Right hindlimb (tissue), 1 donor: ENCODE data around the gene KAT2B.

Experiments used
- DNase-seq: peaks from one replicate; pipeline ENCODE4 v3.0.0-alpha.2; 2018

The KAT2B gene

DNA sequence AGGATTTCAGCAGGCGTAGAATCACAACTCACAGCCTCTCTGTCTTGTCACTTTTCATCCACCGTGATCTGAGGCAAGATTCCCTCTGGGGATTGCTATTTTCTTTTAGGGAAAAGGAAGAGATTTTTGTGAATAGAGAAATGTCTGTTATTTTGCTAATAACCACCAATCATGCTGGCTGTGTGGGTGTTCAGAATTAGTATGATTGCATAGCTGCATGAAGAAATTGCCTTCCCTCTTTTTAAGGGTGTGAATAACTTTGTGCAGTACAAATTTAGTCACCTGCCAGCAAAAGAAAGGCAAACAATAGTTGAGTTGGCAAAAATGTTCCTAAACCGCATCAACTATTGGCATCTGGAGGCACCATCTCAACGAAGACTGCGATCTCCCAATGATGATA, 60.8 kb downstream of the KAT2B start:
- no peak for DNase-seq

DNA sequence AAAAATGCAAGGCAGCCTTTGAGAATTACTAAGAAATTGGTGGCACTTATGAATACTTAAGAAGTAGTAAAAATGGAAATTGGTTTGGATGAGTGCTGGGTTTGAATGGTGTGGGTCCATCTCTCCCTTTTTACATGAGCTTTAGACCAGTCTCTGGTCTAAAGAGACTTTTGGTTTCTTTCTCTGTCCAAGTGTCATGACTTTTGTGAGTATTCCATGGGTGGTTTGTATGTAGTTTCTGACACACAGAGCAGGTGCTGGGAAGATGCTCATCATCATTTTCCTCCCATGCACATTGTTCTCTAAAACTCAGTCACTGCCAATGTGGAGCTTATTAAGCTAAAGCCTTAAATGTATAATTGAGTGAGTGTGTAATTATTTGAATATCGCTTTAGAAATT, 63.5 kb downstream of the KAT2B start:
- DNase-seq, result no peak

DNA sequence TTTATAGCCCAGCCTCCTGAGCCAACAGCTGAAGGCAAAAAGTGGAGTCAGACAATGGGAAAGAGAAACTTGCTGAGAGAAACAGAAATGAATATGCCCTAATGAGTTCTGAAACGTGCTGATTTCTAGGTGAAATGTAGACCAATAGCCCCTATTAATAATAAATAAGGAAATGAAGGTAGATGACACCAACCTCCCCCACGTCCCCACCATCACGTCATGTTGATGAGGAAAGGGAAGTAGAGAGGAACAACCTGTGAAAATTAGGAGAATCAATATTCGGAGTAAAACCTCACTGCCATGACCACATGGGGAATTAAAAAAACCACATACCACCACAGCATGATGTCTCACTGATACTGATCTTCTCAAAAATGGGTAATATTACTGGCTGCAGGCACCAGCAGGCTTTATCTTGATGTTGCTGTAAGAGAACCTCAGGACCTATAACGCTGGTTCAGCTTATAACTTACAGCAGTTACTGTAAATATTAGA, 64.0 kb downstream of the KAT2B start:
- no peak for DNase-seq

DNA sequence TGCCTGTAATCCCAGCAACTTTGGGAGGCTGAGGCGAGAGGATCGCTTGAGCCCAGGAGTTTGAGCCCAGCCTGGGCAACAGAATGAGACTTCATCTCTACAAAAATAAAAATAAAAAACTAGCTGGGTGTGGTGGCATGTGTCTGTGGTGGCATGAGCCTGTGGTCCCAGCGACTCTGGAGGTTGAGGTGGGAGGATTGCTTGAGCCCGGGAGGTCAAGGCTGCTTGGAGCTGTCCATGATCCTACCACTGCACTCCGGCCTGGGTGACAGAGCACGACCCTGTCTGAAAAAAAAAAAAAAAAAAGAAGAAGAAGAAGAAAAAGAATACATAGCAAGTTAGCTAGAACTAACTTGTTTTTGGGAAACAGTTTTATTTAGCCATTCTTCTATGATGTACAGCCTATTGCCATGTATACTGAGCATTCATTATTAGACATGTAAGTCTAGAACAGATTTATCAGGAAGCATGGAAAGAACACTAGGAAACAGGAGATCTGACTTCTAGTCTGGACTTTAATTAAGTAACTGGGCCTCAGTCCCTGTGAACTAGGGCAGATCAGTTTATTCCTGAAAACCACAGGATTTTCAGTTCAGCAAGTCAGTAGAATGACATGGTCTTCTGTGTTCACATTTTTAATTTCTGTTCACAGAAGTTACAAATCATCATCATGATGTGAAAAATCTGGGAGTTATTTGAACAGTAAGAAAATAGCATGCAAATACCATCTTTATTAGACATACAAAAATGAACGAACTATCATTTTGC, 65.5 kb downstream of the KAT2B start:
- no peak for DNase-seq

DNA sequence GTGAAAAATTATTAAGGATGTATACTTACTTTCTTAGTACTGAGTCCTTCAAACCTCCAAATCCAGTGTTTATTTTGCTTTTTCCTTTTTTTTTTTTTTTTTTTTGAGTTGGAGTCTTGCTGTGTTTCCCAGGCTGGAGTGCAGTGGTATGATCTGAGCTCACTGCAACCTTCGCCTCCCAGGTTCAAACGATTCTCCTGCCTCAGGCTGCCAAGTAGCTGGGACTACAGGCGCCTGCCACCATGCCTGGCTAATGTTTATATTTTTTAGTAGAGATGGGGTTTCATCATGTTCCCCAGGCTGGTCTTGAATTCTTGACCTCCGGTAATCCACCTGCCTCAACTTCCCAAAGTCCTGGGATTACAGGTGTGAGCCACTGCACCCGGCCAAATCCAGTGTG, 67.5 kb downstream of the KAT2B start:
- DNase-seq, result no peak

DNA sequence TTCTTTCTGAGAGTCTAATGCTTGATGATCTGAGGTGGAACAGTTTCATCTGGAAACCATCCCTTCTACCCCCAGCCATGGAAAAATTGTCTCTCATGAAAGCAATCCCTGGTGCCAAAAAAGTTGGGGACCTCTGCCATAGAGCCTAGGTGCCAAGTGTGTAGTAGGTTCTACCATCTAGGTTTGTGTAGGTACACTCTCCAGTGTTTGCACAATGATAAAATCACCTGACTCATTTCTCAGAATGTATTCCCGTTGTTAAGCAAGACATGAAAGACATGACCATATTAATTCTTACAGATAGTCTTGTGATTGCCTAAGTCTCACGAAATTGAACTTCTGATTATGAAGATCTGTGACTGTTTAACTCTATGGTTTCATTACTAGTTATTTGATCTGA, 68.6 kb downstream of the KAT2B start:
- DNase-seq, result no peak

DNA sequence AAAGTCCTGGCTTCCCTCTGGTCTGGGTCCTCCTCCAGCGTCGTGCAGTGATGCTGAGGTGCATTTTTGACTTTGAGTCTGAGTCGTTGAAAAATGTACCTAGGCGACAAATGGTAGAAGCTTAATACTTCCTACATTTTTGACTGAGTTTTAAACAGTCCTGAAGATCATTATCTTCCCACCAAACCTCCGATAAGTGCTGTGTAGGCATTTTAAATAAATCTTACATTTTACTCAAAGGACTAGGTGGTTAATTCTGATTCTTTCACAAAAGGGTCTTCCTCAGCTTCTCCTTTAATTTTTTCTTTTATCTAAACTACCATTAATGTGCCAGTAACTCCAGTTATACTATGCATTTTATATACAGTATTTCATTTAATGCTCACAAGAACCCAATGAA, 70.6 kb downstream of the KAT2B start:
- DNase-seq, result no peak

DNA sequence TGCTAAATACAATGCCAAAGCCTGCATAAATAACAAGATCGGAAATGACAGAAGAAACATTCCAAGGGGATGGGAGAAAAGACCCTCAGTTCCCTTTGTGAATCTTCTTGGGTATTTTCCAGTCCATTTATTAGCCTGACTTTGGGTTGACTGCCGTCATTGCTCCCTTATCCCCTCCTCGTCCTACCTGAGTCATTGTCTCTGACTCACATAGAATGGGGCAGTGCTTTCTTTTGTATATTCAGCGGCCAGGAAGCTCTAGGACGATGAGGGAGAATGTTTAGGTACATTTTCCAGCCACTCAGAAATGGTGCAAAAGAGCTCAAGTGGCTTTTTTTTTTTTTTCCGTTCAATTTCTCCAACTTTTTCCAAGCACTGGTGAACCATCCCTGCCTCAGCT, 71.6 kb downstream of the KAT2B start:
- DNase-seq, result no peak

DNA sequence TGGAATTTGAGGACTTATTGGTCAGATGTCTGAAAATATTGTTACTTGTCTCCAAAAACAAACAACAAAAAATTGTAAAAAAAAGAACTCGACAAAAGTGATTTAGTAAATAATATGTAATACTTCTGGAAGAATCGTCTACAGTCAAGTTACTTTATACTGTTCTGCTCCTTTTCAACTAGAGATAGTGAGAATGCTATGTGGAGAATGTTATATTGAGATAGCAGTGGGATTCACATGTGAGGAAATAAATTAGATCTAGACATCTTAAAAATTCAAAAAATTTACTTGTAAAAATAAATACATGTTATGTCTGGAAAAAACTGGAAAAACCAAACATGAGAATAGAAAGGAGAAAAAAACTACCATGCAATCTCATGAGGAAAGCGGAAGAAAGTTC, 80.8 kb downstream of the KAT2B start:
- DNase-seq, result no peak

DNA sequence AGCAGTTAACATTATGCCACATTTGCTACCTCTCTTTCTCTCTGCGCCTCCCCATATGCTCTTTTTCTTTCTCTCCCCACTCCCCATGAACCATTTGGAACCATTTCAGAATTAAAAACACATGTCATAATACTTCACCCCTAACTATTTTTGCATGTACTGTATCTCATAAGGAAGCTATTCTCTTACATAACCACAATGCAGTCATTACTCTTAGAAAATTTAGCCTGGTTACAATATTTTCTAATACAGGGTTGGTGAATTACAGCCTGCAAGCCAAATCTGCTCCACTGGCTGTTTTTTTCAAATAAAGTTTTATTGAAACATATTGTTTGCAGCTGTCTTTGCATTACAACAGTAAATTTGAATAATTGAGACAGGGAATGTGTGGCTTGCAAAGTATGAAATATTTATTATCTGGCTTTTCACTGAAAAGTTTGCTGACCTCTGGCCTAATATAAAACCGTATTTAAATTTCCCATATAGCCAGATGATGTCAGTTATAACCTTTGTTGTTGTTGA, 82.9 kb downstream of the KAT2B start:
- DNase-seq, result no peak

DNA sequence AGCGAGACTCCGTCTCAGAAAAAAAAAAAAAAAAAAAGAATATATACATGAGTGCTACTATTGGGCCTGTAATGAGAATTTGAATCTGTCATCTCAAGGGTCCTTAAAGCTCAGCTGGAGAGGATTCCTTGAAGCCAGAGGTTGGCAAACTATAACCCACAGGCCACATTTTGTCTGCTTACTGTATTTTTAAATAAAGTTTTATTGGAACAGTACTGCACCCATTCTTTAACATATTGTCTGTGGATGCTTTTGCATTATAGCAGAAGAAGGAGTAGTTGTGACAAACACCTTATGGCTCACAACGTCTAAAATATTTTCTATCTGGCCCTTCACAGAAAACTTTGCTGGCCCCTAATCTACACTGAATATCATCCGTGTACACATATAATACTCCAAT, 85.0 kb downstream of the KAT2B start:
- DNase-seq, result no peak

DNA sequence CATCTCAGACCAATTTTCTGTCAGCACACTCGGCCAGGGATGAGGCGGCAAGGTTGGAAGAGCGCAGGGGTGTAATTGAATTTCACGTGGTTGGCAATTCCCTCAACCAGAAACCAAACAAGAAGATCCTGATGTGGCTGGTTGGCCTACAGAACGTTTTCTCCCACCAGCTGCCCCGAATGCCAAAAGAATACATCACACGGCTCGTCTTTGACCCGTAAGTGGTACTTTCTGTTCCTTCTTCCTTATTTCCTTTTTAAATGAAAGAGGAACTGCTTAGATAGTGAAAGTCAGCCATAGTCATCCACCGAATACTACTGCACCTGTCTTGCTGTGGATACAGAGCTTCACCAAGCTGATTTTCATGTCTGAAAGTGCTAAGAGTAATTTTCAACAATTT, 85.7 kb downstream of the KAT2B start:
- DNase-seq, result peak; percentile 42

DNA sequence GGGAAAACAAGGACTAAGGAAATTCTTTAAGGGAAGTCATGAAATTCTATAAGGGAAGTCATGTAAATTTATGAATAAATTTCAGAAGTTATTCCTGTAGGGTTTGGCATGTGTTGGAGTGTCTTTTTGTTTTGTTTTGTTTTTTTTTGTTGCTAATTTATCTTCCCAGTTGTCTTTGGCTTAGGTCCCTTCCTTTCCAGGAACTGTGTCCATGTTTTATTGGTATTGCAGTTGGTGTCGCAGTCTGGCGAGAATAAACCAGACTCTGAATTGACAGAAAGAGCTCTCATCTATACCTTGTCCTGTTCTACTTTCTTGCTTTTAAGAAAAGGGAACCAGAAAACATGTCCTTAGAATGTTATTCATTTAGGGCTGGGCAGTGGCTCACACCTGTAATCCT, 88.1 kb downstream of the KAT2B start:
- no peak for DNase-seq

DNA sequence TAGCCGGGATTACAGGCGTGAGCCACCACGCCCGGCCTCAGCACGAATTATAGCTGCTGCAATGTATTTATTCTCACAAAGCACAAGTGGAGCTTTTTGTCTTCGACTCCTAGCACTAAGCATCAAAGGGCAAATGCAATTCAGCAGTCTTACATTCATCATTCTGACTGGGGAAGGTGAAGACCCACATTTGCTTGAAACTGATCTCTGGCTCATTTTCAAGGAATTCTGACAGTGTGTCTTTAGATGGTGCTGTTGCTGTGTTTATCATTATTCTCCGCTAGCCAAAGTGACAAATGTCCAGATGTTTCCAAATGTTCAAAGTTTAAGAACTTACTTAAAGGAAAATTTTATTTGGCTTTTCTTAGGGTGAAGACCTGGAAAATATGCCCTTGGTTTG, 89.9 kb downstream of the KAT2B start:
- no peak for DNase-seq

DNA sequence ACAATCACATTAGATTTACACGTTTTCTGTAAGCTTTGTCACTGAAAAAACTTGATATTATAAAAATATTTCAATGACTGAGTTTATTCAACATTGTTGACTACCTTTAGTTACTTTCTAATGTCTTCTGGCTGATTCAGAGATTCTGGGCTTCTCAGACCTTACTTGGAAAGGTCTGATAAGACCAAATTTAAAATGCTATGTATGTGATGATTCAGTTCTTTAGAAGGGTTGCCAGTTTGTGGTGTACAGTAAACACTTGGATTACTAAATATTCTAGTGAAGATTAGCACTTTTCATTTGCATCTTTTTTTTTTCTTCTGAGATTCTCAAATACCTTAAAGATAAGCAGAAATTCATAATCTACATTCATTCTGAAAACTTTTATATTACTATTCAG, 96.0 kb downstream of the KAT2B start:
- no peak for DNase-seq

DNA sequence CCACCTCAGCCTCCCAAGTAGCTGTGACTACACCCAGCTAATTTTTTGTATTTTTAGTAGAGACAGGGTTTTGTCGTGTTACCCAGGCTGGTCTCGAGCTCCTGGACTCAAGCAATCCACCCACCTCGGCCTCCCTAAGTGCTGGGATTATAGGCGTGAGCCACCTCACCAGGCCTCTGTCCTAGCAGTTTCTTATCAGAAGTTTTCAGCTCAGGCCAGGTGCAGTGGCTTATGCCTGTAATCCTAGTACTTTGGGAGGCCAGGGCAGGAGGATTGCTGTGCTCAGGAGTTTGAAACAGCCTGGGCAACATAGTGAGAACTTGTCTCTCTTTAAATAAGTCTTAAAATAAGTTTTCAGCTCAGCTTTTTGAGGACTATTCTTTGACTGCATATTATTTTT, 97.4 kb downstream of the KAT2B start:
- DNase-seq, result no peak

DNA sequence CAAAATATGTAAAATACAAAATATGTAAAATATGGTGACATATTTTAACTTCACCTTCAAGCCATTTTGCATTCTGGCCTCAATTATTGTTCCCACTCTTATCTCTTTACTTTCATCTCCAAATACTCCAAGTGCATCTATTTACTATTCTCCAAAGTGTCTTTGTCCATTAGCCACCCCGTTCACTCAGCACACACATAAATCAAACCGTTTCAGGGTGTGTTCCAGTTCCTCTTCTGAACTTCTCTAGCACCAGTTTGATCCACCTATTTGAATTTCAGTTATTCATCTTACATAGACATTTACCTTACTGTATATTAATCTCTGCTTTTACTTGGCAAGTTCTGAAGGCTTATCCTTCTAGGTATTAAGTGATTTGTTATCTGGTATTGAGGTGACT, 100.6 kb downstream of the KAT2B start:
- DNase-seq, result no peak

DNA sequence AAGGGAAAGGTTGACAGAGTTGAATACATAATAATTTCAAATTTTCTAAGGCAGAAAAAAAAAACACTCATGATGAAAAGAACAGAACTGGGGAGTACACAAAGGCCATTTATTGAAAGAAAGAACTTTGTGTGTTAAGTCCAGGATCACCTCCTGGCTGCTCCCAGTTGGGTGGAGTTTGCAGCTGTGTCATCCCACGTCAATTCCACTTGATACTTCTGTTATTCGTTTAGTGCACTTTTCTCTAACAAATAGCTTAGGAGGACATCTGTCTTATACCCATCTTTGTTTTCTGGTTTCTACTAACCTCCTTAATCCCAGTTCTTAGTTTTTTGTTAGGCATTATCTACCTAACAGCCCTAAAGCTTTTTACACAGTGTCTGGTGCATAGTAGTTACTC, 101.1 kb downstream of the KAT2B start:
- DNase-seq, result peak; percentile 68

DNA sequence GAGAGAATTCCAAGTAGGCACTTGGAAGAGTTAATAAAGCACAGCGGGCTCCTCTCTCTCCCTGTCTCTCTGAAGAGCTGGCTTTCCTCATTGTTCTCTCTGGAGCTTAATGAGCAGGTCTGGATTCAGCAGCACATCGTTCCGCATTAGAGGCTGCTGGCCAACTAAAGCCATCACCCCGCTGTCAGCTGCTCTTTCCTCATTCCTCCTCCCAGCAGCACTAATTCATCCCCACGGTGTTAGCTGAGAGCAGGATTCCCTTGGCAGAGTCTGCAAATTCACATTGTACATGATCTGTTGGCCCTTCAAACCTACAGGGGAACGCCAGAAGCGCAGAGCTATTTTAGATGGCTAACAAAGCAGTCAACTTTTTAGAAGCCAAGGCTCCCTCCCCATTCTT, 101.6 kb downstream of the KAT2B start:
- peak; percentile 91 for DNase-seq

DNA sequence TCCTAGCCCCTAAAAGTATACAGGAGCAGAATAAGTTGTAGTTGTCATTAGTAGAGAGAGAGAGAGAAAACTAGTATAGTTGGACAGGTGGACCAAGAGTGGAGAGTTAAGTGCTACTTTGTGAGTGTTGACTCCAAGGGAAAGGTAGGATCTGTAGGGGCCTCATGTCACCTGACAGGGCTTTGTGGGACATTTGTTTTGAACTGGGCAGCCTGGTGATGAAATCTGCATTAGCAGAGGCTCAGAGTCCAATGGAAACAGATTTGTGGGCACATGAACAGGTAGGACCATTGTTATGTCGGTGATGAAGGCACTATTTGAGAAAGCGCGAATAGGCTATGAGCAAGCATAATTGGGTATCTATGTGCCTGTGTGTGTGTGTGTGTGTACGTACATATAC, 102.3 kb downstream of the KAT2B start:
- no peak for DNase-seq

DNA sequence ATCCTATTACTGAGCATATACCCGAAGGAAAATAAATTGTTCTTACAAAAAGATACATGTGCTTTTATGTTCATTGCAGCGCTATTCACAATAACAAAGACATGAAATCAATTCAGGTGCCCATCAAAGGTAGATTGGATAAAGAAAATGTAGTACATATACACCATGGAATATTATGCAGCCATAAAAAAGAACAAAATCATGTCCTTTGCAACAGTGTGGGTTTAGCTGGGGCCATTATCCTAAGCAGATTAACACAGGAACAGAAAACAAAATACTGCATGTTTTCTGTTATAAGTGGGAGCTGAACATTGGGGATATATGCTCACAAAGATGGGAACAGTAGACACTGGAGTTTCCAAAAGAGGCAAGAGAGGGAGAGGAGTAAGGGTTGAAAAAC, 103.3 kb downstream of the KAT2B start:
- no peak for DNase-seq

DNA sequence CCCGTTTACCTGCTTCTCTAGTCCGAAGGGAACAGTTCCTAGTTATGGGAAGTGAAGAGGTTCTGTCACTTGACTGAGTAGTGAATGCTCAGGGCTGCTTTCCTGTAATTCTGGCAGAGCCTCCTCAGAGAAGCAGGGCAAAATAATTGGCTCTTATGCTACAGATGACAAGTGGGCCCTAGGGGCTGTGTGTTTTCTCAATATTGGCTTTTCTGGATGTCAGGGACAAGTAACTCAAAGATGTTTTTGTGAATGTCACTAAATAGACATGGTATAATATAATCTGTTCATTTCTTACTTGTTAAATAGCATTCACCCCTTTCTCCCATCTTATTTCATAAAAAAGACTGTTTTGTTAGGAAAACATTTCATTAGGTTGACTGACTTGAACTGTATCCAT, 105.6 kb downstream of the KAT2B start:
- DNase-seq, result no peak

DNA sequence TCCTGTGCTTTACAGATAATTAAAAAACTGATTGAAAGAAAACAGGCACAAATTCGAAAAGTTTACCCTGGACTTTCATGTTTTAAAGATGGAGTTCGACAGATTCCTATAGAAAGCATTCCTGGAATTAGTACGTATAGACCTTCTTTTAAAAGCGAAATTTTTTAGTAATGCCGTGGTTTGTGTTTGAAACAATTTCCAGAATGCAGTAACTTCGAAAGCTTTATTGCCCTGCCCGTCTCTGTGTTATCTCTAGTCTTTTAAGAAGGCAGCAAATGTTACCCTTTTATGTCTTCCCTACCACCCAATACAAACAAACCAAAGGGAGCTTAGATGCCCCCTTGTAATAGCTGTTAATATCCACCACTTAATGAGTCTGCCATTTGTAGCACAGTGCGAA, 106.1 kb downstream of the KAT2B start:
- no peak for DNase-seq

DNA sequence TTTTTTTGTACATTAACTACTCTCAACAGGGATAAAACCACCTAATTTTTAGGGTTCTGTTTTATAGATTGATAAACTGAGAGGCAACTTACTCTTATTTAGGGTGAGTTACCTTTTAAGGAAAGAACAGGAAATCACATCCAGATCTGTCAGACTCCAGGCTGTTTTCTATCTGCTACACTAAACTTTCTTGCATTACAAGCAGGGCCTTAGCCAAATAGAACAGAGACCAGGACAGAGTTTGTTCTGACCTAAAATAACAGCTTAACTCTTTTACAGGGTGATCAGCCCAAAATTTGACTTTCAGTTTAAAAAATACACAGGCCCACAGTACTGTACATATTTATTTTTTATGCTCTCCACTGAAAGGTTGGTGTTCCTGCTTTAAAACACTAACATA, 107.1 kb downstream of the KAT2B start:
- DNase-seq, result no peak

DNA sequence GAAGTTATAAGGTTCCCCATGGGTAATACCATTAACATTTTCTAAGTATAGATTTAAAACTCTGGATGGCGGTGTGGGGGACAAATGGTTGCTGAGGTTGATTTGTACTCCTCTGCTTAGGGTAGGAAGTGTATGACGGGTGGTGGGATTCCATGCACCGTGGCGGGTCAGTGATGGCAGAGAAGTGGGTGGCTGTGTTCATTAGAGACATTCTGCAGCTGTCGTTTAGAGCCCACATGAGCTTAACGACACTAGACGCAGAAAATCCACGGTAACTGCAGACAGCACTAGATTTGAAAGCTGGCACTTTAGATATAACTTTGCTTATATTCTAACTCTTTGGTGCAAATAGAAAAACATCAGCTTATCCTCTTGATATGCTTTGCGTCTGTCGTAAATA, 108.2 kb downstream of the KAT2B start:
- DNase-seq, result no peak
